Dermis microvascular lymphatic vessel endothelial cell (primary cell): ENCODE results near the gene DAP3. TPM values are rescaled to one million over a fixed set of nuclear protein-coding genes. Genes with fewer than 3 reads are reported as not detected.

Experiments used
- DNase-seq, 2 donors: peaks; one replicate each; pipeline versions ENCODE4 v3.0.0 to v3.0.0-alpha.2; 2010; ENCODE audit warnings: low read depth in 2 of 2
- total RNA-seq: library from RNA; depleted of rRNA; stranded (reverse); fragments of >200 nt; gene quantifications from 2 replicates; pipeline ENCODE4 v1.2.1, GENCODE V29; 2014

Gene DAP3
- total RNA-seq, 1 donor from 2014 or later, result 38.0 TPM

DNA sequence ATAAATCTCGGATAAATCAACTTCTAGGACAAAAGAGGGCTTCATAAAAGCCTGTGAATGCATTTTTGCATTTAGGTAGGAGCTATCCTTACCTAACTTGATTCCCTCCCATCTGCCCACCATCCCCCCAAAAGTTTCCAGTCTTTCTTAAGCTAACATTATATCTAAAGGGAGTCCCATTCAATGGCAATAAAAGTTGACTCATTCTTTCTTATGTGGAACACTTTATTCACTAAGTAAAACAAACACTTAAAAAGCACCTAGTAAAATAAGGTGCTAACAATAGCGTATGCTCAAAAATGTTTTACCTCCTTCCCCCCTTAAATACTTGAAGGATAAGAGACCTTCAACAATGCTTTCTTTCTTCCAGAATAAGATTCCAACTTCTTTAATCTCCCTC, 84.3 kb downstream of the DAP3 start:
- no peak for DNase-seq

DNA sequence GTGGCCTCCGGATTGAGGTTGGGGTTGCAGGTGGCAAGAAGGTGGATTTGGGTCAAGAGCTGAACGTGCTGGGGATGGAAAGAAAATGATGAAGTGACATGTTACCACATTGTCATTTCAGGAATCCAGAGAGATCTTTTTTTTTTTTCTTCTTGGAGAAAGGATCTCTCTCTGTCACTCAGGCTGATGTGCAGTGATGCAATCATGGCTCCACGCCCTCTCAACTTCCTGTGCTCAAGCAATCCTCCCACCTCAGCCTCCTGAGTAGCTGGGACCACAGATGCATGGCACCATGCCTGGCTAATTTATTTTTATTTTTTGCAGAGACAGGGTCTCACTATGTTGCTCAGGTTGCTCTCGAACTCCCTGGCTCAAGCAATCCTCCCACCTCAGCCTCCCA, 87.5 kb downstream of the DAP3 start:
- no peak for DNase-seq

DNA sequence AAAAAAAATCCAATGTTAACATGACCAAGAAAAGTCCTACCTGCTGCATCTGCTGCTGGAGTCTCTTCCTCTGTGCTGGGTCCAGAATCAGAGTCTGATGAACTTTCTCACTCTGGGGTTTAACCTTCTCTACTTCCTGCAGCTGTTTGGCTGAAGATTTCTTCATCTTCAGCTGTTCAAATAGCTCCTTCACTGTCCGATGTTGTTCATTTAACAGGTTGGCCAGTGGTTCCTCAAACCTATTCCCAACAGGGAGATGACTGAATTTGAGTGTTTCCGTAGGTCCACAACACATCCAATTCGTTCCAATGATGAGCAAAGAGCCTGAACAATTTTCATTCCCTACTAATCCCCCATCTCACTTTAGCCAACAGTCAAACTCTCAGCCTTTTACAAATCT, 88.7 kb downstream of the DAP3 start:
- no peak for DNase-seq

Other genes with a start within 250 kb of the DAP3 start
- gene ASH1L, start 126.3 kb upstream of the DAP3 start, total RNA-seq, result 13.5 and 16.8 TPM in 2 replicates
- gene MSTO1, start 78.9 kb upstream of the DAP3 start, total RNA-seq, result 13.4 and 18.7 TPM in 2 replicates
- 30.2 and 36.3 TPM in 2 replicates for gene YY1AP1, start 317 bp upstream of the DAP3 start, total RNA-seq
- 16.3 and 23.6 TPM in 2 replicates for gene GON4L, start 168.1 kb downstream of the DAP3 start, total RNA-seq
- gene SYT11, start 170.5 kb downstream of the DAP3 start, total RNA-seq, result 14.2 and 20.3 TPM in 2 replicates
- 18.2 and 36.3 TPM in 2 replicates for gene RIT1, start 222.3 kb downstream of the DAP3 start, total RNA-seq
- gene KHDC4, start 245.3 kb downstream of the DAP3 start, total RNA-seq, result 14.6 and 18.6 TPM in 2 replicates